Hematopoietic multipotent progenitor cell treated with erythropoietin and hydrocortisone succinate and interleukin-3 and kit ligand, for 4 days (in vitro differentiated cells): ENCODE measurements around the gene POSTN.
"Not testable (repeated sequence)": the region's sequence is repeated elsewhere in the genome, so short reads cannot be mapped to it uniquely, and the experiment has no call there.

Experiments
- DNase-seq: peaks from one replicate; pipeline ENCODE4 v3.0.0-alpha.2; 2015

Gene POSTN

GRCh38 chr13:37594550-37594949 is 4.0 kb downstream of the POSTN start:
- no peak for DNase-seq

- DNase-seq: not testable (repeated sequence)
These were observed 9.2 kb downstream of the POSTN start for GRCh38 chr13:37589381-37589780.

DNA sequence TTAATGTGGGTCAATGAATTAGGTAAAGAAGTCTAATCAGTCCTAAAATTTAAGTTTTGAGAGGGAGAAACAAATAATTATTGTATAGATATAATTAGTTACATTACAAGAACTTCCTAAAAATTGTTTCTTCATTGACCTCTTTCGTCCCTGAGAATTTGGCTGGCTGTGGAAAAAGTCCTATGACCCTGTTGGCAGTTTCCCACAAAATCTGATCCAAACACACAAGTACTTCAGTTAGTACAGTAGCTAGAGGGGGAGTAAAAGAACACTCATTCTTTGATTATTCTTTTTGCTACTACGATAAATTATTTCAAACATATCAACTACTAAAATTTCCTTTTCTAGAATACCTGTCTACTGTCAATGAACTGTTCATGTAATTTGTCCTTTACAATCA is 11.3 kb downstream of the POSTN start:
- no peak for DNase-seq

DNA sequence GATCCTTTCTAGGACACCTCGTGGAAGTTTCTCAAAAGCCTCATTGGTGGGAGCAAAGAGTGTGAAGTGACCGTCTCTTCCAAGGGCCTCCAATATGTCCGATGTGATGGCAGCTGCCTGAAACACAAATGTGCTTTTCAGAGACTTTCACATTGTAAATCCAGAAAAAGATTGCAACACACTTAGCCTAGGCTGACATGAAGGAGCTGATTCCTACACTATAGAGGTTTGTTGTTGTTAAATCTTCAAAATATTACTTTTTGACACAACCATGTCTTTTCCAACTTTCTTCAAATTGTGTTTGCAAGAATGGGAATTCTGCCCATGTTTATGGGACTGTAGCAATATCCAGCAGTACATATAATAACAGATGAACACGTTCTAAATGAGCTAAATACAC is 12.4 kb downstream of the POSTN start:
- DNase-seq: no peak

DNA sequence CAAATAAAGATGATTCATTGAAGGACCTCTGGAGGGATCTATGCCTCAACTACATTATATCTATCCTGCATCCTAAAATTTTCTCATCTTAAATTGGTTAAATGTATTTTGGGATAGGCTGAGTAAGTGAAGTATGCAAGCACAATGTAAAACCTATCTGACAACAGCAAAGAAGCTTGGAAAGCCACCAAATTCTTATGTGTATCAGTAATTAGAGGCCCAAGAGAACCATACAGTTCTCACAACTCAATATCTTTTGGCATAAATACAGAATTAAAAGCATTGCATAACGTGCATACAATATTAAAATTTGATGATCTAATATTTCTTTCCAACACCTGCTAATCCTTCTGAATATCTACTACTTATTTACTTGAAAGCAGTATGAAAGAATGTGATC is 13.0 kb downstream of the POSTN start:
- DNase-seq: no peak

DNA sequence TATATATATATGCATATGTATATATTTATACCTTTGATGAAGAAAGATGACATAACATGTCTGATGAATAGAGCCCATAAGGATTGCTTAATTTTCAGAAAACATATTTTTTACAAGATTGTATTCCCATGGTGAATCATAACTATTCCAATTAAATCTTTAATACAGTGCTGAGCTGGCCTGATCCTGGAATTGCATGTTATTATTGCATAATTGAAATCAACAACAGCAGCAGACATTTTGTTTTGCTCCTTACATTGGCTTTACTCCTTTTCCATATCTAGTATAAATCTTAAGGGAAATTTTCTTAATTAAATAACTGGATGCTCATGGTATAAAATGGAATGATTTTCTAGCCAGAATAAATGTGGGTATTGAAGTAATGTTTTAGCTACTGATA is 22.0 kb downstream of the POSTN start:
- DNase-seq: no peak

GRCh38 chr13:37565425-37565824 is 33.1 kb downstream of the POSTN start:
- no peak for DNase-seq

DNA sequence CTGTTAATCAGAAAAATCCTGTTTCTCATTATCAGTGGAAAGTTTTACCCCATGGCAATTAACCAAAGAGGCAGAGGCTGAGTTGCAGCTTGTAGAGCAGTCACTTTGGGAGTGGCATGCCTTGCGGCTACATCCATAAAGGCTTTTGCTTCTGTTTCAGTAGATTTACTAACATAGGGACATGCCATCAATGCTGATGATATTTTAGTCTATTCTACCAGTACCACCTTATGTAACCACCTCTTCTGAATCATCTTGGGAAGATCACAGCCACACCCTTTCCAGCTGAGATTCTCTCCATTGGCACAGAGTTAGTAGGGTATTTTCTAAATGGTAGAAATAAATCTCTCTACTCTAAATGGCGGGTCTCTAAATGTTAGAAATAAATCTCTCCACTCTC is 37.5 kb downstream of the POSTN start:
- DNase-seq: no peak

GRCh38 chr13:37560526-37560925 is 38.0 kb downstream of the POSTN start:
- no peak for DNase-seq

- not testable (repeated sequence) for DNase-seq
These were observed 39.8 kb downstream of the POSTN start for GRCh38 chr13:37558766-37559165.

DNA sequence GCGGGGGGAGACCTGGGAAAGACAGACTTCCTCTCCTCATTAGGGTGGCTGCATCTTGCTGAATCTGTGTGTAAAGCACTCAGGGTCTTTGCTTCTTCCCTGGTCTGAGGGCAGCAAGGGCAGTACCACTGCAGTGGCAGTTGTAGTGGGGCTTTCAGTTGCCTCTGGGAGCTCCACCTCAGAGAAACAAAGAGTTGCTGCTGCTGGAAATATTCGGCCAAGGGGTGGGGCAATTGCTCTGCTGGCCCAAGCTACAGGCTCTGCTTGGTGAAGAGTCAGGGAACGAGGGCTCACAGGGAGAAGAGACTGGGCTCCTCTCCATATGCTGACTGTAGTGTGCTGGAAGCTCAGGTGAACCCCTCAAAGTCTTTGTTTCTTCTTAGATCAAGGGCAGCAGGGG is 52.5 kb downstream of the POSTN start:
- DNase-seq: no peak

DNA sequence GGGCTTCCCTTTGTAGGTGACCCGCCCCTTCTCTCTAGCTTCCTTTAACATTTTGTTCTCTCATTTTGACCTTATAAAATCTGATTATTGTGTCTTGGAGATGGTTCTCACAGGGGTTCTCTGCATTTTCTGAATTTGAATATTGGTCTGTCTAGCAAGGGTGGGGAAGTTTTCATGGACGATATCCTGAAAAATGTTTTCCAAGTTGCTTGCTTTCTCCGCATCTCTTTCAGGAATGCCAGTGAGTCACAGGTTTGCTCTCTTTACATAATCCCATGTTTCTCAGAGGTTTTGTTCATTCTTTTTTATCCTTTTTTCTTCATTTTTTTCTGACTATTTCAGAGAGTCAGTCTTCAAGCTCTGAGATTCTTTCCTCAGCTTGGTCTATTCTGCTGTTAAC is 53.6 kb downstream of the POSTN start:
- no peak for DNase-seq

GRCh38 chr13:37539976-37540605 is 58.5 kb downstream of the POSTN start:
- DNase-seq: no peak

- DNase-seq: no peak
These were observed 59.4 kb downstream of the POSTN start for GRCh38 chr13:37539170-37539569.

- DNase-seq: no peak
These were observed 63.1 kb downstream of the POSTN start for GRCh38 chr13:37535501-37535900.

DNA sequence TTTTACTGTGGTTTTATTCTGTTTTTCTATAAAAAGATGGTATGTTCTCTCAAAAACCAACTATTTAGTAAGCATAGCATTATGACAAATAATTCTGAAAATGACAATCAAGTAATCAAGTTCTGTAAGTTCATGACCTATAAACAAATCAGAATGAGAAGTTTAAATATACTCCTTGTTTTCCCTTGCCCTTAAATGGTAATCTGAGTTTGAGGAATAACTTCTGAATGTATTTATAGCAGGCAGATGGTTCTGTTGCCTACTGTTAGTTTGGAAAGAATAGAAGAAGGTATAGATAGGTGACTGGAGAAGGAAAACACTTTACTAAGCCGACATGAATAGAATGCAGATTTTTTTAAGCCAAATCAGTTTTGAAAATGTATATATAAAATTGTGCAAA is 63.9 kb downstream of the POSTN start:
- DNase-seq: no peak

DNA sequence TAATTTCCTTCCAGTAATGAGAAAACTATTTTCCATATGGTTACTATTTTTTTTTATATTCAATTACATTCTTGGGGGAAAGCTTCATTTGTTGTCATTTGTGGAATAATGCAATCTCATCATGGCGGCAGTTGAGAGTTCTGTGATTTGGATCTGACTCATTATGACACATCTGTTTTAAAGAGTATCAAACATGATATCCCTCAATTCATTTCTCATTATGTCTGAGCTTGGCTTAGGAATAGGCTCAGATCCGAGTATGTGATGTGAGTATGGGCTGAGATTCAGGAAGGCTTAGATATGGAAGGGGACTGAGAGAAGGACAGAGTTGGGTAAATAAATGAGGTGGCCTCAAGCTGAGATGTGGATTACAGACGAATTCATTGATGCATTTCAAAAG is 64.4 kb downstream of the POSTN start:
- no peak for DNase-seq

- no peak for DNase-seq
These were observed 67.5 kb downstream of the POSTN start for GRCh38 chr13:37531049-37531448.

DNA sequence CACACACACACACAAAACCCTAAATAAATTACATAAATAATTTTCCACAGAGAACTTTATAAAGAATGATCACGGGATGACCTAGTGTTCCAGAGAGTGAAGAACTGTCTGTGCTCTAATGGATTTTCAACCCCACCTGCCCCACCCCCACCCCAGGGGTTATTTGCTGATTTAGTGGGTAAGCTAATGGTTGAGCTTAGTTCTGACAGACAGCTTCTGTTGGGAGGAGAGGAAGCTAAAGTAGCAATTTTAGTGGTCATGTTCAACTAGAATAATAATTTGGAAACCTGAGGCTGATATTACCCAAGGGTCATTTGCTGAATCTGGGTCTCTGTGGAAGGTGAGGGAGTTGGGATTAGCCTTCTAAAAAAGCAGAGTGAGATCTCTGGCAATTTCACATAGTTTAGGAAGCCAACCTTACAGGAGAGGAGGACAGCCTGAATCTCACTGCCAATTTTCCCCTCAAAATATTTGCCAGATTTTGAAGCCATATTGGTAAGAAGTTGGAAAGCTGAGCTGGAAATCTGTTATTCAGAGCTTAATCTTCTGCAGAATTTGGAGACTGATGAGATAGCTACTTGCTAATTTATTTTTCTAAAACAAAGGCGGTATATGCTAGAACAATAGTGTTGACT is 68.7 kb downstream of the POSTN start:
- DNase-seq: no peak

DNA sequence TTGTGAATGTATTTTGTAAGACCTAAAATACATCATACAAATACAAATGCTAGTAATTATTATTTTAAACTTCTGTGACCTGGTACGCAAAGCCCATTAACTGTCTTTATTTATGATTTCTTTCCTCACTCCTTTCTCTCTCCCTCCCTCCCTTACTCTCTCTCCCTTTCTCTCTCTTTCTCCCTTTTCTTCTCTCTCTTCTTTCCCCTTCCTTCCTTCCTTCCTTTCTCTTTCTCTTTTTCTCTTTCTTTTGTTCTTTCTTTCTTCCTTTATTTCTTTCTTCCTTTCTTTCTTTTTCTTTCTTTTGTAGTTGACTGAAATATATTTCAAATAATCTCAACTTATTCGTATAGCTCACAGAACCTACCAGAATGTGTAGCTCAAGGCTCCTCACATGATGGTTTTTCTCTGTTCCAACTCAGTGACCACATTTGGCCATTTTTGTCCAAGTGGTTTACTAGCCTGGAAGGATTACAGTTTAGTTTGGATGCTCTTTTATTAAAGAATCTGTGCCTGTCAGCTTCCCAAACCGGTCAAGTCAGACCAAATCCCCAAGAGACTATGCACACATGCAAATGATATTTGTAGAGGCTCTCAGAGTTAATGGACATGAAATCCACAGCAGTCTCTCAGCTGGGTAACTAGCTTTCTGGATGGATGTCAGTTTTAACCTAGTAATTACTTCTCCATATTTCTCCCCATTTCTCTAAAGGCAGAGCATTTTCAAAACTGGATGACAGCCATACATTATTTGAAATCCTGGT is 71.7 kb downstream of the POSTN start:
- no peak for DNase-seq

DNA sequence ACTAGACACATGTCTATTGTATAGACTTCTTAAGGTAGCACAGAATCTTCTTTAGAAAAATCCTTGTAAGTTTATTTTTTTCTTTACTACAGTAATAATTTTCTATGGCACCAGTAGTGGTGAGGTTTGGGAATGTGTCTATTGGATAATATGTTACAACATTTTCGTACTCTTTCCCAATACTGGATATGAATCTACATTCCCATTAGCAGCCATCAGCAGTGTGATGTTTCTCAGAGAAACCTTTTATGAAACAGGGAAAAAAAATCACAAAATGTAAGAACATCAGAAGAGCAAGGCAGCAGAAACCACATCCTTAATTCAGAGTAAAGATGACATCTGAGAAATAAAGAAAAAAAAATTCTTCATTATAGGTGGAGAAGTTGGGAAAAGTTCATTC is 83.3 kb downstream of the POSTN start:
- no peak for DNase-seq
